GM21528 (cell line): Measurements from ENCODE around the gene KAT2B.

Experiments
- ATAC-seq: cut with Tn5 transposase; IDR thresholded peaks from one replicate; pipeline ENCODE4 v1.9.1; 2021; ENCODE audit warnings: mild to moderate bottlenecking, moderate library complexity; ENCODE audit not compliant: unreplicated experiment, low FRiP score

KAT2B gene

DNA sequence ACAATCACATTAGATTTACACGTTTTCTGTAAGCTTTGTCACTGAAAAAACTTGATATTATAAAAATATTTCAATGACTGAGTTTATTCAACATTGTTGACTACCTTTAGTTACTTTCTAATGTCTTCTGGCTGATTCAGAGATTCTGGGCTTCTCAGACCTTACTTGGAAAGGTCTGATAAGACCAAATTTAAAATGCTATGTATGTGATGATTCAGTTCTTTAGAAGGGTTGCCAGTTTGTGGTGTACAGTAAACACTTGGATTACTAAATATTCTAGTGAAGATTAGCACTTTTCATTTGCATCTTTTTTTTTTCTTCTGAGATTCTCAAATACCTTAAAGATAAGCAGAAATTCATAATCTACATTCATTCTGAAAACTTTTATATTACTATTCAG lies 96.0 kb downstream of the KAT2B start:
- no peak for ATAC-seq

DNA sequence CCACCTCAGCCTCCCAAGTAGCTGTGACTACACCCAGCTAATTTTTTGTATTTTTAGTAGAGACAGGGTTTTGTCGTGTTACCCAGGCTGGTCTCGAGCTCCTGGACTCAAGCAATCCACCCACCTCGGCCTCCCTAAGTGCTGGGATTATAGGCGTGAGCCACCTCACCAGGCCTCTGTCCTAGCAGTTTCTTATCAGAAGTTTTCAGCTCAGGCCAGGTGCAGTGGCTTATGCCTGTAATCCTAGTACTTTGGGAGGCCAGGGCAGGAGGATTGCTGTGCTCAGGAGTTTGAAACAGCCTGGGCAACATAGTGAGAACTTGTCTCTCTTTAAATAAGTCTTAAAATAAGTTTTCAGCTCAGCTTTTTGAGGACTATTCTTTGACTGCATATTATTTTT lies 97.4 kb downstream of the KAT2B start:
- ATAC-seq: no peak

DNA sequence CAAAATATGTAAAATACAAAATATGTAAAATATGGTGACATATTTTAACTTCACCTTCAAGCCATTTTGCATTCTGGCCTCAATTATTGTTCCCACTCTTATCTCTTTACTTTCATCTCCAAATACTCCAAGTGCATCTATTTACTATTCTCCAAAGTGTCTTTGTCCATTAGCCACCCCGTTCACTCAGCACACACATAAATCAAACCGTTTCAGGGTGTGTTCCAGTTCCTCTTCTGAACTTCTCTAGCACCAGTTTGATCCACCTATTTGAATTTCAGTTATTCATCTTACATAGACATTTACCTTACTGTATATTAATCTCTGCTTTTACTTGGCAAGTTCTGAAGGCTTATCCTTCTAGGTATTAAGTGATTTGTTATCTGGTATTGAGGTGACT lies 100.6 kb downstream of the KAT2B start:
- ATAC-seq: no peak

DNA sequence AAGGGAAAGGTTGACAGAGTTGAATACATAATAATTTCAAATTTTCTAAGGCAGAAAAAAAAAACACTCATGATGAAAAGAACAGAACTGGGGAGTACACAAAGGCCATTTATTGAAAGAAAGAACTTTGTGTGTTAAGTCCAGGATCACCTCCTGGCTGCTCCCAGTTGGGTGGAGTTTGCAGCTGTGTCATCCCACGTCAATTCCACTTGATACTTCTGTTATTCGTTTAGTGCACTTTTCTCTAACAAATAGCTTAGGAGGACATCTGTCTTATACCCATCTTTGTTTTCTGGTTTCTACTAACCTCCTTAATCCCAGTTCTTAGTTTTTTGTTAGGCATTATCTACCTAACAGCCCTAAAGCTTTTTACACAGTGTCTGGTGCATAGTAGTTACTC lies 101.1 kb downstream of the KAT2B start:
- ATAC-seq: no peak

DNA sequence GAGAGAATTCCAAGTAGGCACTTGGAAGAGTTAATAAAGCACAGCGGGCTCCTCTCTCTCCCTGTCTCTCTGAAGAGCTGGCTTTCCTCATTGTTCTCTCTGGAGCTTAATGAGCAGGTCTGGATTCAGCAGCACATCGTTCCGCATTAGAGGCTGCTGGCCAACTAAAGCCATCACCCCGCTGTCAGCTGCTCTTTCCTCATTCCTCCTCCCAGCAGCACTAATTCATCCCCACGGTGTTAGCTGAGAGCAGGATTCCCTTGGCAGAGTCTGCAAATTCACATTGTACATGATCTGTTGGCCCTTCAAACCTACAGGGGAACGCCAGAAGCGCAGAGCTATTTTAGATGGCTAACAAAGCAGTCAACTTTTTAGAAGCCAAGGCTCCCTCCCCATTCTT lies 101.6 kb downstream of the KAT2B start:
- no peak for ATAC-seq

DNA sequence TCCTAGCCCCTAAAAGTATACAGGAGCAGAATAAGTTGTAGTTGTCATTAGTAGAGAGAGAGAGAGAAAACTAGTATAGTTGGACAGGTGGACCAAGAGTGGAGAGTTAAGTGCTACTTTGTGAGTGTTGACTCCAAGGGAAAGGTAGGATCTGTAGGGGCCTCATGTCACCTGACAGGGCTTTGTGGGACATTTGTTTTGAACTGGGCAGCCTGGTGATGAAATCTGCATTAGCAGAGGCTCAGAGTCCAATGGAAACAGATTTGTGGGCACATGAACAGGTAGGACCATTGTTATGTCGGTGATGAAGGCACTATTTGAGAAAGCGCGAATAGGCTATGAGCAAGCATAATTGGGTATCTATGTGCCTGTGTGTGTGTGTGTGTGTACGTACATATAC lies 102.3 kb downstream of the KAT2B start:
- no peak for ATAC-seq

DNA sequence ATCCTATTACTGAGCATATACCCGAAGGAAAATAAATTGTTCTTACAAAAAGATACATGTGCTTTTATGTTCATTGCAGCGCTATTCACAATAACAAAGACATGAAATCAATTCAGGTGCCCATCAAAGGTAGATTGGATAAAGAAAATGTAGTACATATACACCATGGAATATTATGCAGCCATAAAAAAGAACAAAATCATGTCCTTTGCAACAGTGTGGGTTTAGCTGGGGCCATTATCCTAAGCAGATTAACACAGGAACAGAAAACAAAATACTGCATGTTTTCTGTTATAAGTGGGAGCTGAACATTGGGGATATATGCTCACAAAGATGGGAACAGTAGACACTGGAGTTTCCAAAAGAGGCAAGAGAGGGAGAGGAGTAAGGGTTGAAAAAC lies 103.3 kb downstream of the KAT2B start:
- ATAC-seq: no peak

DNA sequence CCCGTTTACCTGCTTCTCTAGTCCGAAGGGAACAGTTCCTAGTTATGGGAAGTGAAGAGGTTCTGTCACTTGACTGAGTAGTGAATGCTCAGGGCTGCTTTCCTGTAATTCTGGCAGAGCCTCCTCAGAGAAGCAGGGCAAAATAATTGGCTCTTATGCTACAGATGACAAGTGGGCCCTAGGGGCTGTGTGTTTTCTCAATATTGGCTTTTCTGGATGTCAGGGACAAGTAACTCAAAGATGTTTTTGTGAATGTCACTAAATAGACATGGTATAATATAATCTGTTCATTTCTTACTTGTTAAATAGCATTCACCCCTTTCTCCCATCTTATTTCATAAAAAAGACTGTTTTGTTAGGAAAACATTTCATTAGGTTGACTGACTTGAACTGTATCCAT lies 105.6 kb downstream of the KAT2B start:
- ATAC-seq: no peak

DNA sequence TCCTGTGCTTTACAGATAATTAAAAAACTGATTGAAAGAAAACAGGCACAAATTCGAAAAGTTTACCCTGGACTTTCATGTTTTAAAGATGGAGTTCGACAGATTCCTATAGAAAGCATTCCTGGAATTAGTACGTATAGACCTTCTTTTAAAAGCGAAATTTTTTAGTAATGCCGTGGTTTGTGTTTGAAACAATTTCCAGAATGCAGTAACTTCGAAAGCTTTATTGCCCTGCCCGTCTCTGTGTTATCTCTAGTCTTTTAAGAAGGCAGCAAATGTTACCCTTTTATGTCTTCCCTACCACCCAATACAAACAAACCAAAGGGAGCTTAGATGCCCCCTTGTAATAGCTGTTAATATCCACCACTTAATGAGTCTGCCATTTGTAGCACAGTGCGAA lies 106.1 kb downstream of the KAT2B start:
- no peak for ATAC-seq

DNA sequence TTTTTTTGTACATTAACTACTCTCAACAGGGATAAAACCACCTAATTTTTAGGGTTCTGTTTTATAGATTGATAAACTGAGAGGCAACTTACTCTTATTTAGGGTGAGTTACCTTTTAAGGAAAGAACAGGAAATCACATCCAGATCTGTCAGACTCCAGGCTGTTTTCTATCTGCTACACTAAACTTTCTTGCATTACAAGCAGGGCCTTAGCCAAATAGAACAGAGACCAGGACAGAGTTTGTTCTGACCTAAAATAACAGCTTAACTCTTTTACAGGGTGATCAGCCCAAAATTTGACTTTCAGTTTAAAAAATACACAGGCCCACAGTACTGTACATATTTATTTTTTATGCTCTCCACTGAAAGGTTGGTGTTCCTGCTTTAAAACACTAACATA lies 107.1 kb downstream of the KAT2B start:
- ATAC-seq: no peak

DNA sequence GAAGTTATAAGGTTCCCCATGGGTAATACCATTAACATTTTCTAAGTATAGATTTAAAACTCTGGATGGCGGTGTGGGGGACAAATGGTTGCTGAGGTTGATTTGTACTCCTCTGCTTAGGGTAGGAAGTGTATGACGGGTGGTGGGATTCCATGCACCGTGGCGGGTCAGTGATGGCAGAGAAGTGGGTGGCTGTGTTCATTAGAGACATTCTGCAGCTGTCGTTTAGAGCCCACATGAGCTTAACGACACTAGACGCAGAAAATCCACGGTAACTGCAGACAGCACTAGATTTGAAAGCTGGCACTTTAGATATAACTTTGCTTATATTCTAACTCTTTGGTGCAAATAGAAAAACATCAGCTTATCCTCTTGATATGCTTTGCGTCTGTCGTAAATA lies 108.2 kb downstream of the KAT2B start:
- no peak for ATAC-seq

DNA sequence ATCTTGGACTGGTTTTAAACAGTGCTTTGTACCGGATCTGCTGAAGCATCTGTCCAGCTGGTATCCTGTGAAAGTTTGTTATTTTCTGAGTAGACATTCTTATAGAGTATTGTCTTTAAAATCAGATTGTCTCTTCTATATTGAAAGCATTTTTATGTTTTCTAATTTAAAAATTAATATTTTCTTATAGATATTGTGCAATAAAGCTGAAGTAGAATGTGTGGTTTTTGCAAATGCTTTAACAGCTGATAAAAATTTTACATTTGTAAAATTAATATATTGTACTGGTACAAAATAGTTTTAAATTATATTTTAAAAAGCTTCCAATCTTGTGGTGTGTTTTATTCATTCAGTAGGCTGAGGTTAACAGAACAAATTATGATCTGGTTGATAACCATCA lies 113.8 kb downstream of the KAT2B start:
- no peak for ATAC-seq

DNA sequence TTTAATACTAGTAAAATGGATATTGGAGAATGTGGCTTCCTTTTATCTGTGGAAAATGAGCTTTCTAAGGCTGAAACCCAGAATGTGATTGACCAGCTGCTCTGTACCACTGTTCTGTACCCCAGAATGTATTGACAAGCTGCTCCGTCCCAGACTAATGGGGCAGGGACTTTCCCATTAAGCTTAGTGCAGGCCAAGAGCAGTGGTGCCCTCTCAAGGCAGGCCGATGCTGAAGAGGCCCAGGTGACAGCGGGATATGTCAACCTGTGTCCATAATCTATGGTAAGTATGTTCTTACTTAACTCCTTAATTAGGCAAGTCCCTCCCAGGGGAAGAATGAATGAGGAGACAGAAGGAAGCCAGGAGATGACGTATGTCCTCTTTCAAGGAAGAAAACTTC lies 114.7 kb downstream of the KAT2B start:
- no peak for ATAC-seq

DNA sequence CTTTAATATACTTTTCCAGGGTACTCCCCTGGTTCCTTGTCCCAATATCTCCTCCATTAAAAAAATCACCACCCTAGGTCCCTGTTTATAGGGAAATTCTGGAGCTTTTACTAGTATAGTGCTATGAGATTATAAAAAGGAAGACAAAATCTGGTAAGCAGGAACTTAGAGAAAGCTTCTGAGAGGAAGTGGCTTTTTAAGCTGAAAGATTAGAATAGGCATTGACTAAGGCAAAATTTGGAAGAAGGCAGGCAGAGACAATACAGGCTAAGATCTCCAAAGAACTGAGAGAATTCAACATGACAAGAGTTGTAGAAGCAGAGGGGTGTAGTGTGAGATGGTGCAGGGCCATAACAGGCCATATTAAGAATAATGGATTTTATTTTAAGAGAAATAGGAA lies 120.0 kb downstream of the KAT2B start:
- ATAC-seq: no peak

DNA sequence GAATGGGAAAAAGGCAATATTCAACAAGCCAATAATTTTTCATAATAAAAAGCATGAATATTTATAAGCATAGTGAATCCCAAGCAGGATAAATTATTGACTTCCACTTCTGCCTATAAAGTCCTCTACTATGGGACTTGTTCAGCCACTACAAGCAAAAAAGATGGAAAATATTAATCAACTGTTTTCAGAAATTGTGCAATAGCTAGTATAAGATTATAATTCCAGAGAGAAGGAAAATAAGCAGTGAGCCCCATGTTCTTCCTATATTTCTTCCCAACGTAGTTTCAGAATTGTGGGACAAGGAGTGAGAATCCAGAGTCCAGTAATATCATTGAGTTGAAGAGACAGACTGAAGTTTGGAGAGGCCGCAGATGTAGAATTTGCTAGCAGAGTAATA lies 121.5 kb downstream of the KAT2B start:
- no peak for ATAC-seq

DNA sequence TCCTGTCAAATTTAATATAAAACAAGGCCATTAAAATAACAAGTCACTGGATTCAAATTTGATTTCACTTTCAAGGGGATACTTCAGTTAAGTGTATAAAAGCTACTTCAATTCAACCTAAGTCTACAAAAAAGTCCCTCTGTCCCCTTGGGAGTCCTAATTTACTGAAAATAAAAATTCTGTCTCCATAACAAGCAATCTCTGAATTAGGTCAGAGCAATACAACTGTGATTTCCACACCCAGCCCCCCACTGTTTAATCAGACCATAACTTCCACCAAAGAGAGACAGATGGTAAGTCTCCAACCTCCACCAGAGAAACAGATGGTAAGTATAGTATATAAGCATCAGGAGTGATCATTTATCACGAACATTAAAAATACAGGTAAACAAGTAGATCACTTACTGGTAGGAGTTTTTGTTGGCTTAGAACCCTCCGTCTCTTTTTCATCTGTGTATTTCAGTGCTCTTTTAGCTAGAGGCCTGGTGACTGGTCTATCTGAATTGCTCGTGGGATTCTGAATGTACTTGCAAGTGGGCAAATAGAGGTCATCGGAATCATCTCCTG lies 133.7 kb downstream of the KAT2B start:
- ATAC-seq: no peak

DNA sequence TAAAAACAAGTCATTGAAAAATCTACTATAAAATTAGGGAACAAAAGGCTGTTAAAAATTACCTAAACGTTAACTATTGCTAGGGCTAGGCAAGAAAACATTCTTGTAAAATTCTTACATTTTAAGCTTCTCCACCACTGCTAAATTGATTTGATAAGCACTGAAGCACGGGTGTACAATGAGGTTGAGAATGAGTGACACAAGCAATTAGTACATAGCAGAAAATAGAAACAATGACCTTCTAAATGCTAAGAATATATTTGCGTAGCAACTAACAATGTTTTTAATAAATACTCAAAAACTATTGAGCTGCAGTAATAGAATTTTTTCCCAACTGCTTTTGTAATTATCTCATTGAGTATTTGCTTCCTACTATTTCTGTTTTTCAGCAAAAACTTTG lies 141.0 kb downstream of the KAT2B start:
- ATAC-seq: no peak

DNA sequence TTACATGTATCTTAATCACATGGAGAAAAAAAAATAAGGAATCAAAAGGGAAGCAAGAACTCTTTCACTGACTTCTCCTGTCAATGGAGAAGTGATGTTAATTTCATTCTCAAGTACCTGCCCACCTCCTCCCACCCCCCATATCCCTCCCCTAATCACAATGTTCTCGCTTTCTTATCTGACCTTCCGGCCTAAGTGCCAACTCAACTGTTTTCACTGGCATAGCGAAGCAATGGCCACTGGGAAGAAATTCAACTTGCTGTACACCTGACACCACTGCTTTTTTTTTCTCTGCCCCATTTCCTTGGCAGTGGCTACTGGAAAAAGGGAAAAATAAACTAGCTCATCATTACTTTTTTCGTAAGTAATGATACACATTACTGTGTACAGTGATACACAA lies 142.0 kb downstream of the KAT2B start:
- no peak for ATAC-seq

DNA sequence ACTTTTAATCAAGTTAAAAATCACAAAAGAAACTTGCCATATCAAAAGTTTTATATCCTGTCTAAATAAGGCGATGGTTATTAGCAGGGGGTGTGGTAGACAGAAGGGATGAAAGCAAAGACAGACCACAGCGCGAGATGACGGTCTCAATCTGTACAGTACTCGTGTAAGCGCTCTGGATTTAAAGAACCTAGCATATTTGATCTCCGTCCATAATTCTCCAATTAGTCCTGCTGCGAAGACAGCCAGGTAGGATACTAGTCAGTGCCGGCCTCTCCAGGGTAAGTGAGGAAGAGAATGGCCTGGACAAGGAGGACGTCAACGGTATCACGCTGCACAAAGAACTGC lies 145.1 kb downstream of the KAT2B start:
- peak; percentile 23 for ATAC-seq

DNA sequence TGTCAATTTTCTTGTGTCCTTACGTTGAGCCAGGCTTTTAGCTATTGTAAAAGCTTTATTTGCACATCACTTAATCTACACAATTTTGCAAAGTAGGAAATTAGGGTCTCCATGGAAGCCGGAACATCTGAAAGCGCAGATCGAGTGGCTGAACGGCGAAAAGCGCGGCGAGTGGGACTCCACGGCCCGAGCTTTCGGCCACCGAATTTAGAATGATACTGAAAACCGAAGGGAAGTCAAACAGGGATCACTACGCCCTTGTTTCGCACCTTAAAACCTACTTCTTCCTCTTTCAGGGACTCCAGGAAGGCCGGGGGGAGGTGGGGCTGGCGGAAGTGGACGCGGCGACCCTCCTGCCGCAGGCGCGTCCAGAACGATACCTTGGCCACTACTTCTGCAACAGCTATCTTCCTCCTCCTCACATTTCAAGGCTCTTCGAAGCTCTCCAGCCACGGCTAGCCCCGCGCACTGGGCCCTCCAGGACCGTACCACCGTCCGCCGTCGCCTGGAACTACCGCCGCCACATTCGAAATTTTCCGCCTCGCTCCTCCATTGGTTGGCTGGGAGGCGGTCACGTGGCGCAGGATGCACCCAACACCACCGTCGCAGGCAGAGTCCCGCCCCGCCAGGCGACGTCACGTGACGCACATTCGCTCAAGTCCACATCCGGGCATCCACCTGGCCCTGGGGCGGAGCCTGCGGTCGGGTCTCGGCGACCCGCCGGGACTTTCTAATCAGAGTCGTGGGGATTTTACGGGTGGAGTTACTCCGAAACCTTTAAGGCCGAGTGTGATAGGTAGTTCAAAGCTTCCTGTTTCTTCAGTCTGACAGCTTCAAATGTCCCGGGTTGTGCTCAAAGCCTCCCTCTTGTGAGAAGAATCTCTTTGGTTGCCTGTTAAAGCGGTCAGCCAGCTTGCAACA lies 145.7 kb downstream of the KAT2B start, which contains the start of gene SGO1:
TSS of gene SGO1 (minus strand) at position 528 of the 921 bp plus-strand sequence. CDS start 2,179 bp downstream, outside the sequence.
- ATAC-seq: peak; percentile 96

DNA sequence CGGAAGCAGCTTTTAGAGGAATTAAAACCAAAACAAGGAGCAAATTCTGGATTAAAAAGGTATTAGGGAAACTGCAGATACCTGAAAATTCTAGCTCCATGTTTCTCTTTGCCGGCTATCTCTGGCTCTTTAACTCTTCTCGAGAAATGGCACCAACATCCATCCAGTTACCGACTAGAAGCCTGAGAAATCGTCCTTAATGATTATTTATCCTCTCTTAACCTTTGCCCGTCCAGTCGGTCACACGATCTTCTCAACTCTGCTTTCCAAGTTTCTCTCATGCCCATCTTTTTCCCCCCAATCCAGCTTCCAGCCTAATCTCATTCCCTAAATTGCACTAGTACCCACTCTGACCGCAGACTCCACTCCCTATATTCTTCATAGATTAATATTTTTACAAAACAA lies 146.4 kb downstream of the KAT2B start:
- ATAC-seq: peak; percentile 11

DNA sequence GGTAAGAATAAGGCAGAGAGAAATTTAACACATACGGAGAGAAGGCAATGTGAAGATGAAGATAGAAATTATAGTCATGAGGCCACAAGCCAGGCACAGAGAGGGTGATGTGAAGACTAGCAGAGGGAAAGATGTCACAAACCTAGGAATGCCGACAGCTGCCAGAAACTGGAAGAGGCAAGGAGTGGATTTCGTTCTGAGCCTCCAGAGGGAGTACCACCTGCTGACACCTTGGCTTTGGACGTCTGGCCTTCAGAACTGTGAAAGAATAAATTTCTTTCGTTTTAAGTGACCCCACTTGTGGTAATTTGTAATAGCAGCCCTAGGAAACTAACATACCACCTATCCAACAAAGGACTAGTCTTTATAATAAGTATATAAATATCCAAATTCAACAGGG lies 150.7 kb downstream of the KAT2B start:
- no peak for ATAC-seq
